Kidney epithelial cell (primary cell): Measurements from ENCODE around the gene SLC49A3. TPM values are rescaled to one million over a fixed set of nuclear protein-coding genes. Genes with fewer than 3 reads are reported as not detected.
"Not testable (repeated sequence)": the region's sequence is repeated elsewhere in the genome, so short reads cannot be mapped to it uniquely, and the experiment has no call there.

ENCODE experiments used
- DNase-seq: peaks from one replicate; pipeline ENCODE4 v3.0.0-alpha.2; 2010; ENCODE audit warnings: low read depth
- H3K27me3 ChIP-seq: 2 replicates; pipeline ENCODE4 v1.6.0; 2011; ENCODE audit warnings: low read length; ENCODE audit not compliant: control insufficient read depth, insufficient read depth
- H3K36me3 ChIP-seq: 2 replicates; pipeline ENCODE4 v1.5.1; 2011; ENCODE audit warnings: low read length; ENCODE audit not compliant: control insufficient read depth, insufficient read depth
- H3K4me3 ChIP-seq: 2 replicates; pipeline ENCODE4 v1.5.1; 2011; ENCODE audit warnings: low read depth, mild to moderate bottlenecking, control low read depth, low read length
- CTCF ChIP-seq: IDR thresholded peaks from 2 replicates; pipeline ENCODE4 v1.5.1; 2011; ENCODE audit warnings: mild to moderate bottlenecking, moderate library complexity, low read length, control low read depth, inconsistent platforms; ENCODE audit not compliant: insufficient read depth, poor library complexity, severe bottlenecking
- total RNA-seq: library from RNA; depleted of rRNA; stranded (reverse); fragments of >200 nt; gene quantifications from 2 replicates; pipeline ENCODE4 v1.2.3, GENCODE V29; 2015

SLC49A3 gene
- total RNA-seq, 1 donor from 2014 or later: 3.4 TPM

GRCh38 chr4:700587-701264 lies 11.8 kb upstream of the SLC49A3 start:
- TF ChIP-seq CTCF: no peak
- H3K36me3 ChIP-seq: no peaks in the 10 kb centered on the region
- DNase-seq: no peak
- H3K4me3 ChIP-seq: no peak overlapping the region
- peaks cover 2% of the 10 kb centered on the region for H3K27me3 ChIP-seq

DNA sequence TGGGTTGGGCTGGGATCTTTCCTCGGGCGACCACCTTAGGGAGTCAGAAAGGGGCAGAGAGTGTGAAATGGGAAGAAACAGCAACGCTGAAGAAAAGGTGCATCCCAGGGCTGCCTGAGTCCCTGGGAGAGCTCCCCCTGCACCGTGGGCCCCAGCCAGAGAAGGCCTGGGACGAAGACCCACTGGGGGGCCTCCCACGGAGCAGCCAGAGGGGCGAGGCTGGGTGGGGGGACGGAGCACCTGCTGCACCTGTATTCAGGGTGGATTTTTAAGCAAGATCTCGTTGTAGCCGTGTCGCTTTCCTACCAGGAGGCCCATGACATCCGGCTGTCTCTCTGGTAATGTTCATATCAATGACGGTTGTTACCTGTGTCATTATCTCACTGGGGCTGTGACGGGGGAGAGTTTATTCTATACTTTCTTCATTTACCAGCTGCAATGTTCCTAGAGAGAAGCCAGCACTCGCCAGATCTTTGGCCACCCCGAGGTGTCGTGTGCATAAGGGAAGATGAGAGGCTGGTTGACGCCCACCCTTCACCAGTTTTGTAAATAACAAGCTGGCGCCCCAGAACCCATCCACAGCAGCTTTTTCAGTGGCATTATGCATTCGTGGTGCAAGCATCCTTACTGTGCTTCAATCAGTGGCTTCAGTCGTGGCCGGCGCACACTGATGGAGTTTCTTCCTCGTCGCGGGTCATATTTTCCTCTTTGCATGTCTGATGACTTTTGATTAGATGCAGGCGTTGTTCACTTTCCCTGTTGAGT lies 11.0 kb upstream of the SLC49A3 start:
- H3K36me3 ChIP-seq: no peaks in the 10 kb centered on the region
- DNase-seq: no peak
- H3K4me3 ChIP-seq: no peak overlapping the region
- peaks cover 2% of the 10 kb centered on the region for H3K27me3 ChIP-seq
- no peak for TF ChIP-seq CTCF

DNA sequence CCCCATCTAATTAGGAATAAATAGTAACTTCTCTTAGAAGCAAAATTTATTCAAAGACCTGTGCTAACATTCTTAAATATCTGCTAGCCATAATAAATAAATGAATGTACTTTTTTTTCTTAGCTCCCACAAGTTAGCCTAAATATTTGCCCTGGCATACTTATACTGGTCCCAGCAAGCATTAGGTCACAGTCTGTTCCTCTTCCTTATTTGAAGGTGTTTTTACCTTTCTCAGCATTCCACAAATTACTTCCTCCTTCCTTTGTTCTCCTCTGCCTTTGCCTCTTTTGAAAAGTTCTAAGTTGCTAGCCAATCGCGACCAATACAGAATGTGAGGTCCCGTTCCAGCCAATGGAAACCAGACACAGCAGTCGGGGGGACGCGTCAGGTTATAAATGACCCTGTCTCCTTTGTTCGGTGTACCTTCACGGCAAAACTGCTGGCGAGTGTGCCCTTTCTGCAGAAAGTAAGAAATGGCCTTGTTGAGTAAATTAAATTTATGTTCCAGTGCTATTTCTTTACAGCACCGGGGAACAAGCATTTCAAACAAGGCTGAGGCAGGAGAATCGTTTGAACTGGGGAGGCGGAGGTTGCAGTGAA lies 5.5 kb upstream of the SLC49A3 start:
- H3K36me3 ChIP-seq, H3K27me3 ChIP-seq, H3K4me3 ChIP-seq, DNase-seq: not testable (repeated sequence)

GRCh38 chr4:692771-693554 lies 4.0 kb upstream of the SLC49A3 start:
- Histone ChIP-seq H3K36me3 (no peaks in the 10 kb centered on the region), H3K4me3 (no peak overlapping the region), H3K27me3 (peaks cover 5% of the 10 kb centered on the region)
- no peak for TF ChIP-seq CTCF
- no peak for DNase-seq

- DNase-seq: no peak
- no peaks in the 10 kb centered on the region for H3K36me3 ChIP-seq
- H3K4me3 ChIP-seq: no peak overlapping the region
- TF ChIP-seq CTCF: no peak
- H3K27me3 ChIP-seq: peaks cover 5% of the 10 kb centered on the region
Observed at GRCh38 chr4:689723-690122, 772 bp upstream of the SLC49A3 start.
